RWPE1 (cell line): ENCODE results near the gene DGCR2.

ENCODE experiments used
- CTCF ChIA-PET: fragments of 350-600 bp; sonication (Branson Sonifier 250); formaldehyde crosslinking; extraction: SDS; loops from one replicate; lab custom pipeline; 2021; lab: Yijun Ruan, JAX
- POLR2A ChIA-PET: fragments of 400-600 bp; formaldehyde crosslinking; extraction: SDS; loops from one replicate; lab custom pipeline; 2020; ENCODE audit warnings: antibody characterized with exemption; ENCODE audit not compliant: low non-redundant PET; lab: Yijun Ruan, JAX
- DNase-seq: peaks from one replicate; pipeline ENCODE4 v3.0.0; 2012; ENCODE audit warnings: low spot score
- H3K27ac ChIP-seq: fragments of 450-650 bp; 2 replicates; pipeline ENCODE4 v1.5.1; 2017
- TF ChIP-seq, protein P1 (sequence below): fragments of 450-650 bp; conservative IDR thresholded peaks from 2 replicates; pipeline ENCODE4 v1.5.1; 2017; ENCODE audit warnings: low read depth, mild to moderate bottlenecking

DGCR2 gene

DNA sequence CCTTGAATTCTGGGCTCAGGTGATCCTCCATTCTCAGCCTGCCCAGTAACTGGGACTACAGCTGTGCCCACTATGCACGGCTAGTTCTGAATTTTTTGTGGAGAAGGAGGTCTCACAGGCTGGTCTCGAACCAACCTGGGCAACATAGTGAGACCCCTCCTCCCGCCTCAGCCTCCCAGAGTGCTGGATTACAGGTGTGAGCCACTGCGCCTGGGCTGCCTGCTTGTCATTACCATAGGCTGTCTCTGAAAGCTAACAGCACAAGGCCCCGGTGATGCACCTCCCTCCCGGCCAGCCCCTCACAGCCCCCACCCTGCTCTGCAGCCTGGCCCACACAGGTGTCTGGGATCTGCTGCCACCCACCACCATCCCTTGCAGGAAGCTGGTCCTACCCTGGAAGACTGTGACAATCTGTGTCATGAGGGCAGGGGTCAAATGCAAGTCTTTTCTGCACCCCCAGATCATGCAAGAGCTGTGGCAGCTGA, 82.4 kb downstream of the DGCR2 start:
- TF ChIP-seq, protein P1, sequence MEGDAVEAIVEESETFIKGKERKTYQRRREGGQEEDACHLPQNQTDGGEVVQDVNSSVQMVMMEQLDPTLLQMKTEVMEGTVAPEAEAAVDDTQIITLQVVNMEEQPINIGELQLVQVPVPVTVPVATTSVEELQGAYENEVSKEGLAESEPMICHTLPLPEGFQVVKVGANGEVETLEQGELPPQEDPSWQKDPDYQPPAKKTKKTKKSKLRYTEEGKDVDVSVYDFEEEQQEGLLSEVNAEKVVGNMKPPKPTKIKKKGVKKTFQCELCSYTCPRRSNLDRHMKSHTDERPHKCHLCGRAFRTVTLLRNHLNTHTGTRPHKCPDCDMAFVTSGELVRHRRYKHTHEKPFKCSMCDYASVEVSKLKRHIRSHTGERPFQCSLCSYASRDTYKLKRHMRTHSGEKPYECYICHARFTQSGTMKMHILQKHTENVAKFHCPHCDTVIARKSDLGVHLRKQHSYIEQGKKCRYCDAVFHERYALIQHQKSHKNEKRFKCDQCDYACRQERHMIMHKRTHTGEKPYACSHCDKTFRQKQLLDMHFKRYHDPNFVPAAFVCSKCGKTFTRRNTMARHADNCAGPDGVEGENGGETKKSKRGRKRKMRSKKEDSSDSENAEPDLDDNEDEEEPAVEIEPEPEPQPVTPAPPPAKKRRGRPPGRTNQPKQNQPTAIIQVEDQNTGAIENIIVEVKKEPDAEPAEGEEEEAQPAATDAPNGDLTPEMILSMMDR = no peak
- H3K27ac ChIP-seq = peak overlapping the region; percentile 5
- ChIA-PET CTCF (no interaction called here), POLR2A (no interaction called here)
- no peak for DNase-seq

GRCh38 chr22:19039448-19039780, 82.8 kb downstream of the DGCR2 start:
- no peak for DNase-seq
- TF ChIP-seq, protein P1 = no peak
- ChIA-PET CTCF (no interaction called here), POLR2A (no interaction called here)
- peak overlapping the region; percentile 5 for H3K27ac ChIP-seq

DNA sequence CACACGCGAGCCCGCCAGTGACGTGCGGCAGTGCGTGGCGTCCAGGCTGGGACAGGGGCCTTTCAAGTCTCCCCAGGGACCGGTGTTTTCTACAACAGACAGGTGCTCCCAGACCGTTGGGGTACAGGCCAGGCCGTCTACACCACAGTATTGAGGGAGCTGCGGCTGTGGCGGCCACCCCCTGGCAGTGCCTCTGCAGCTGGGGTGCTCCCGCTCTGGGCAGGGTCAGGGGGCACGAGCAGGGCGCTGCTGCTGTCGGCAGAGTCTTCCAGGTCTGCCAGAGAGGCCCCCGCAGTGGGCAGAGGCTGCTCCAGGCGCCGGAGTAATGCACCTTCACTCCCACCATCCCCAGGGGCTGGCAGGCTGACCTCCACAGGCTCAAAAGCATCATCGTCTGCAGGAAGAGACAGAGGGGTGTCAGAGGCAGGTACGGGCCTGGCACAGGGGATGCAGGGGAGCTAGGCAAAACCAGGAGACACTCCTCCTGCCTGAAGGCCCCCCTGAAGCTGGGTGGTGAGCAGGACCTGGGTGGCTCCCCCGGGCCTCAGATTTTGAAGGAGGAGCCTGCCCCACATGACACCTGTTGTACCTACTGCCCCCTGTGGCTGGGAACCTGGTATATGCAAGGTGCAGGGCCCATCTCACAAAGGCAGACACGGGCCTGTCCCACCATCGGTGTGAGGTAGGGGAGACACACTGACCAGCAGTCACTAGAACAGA, 83.3 kb downstream of the DGCR2 start:
- TF ChIP-seq, protein P1 = no peak
- DNase-seq = no peak
- peak overlapping the region; percentile 40 for H3K27ac ChIP-seq
- CTCF ChIA-PET = no interaction called here
- POLR2A ChIA-PET = no interaction called here

DNA sequence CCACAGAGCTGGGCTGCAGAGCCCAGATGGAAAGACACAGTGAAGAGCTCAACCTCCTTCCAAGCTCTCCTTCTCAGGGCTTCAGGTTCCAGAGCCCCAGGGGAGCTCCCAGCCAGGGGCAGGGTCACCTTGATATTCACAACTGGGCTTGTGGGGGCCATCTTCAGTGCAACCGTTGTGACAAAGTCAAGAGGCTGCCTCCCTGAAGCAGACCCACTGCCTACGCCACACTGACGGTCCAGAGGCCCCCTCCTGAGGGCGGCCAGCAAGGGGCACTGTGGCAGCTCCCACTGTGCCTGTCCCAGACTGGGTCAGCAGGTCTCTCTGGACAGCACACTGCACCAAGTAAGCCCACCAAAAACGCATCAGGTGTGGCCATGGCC, 84.1 kb downstream of the DGCR2 start:
- ChIA-PET CTCF (no interaction called here), POLR2A (no interaction called here)
- TF ChIP-seq, protein P1 = no peak
- peak overlapping the region; percentile 40 for H3K27ac ChIP-seq
- no peak for DNase-seq

DNA sequence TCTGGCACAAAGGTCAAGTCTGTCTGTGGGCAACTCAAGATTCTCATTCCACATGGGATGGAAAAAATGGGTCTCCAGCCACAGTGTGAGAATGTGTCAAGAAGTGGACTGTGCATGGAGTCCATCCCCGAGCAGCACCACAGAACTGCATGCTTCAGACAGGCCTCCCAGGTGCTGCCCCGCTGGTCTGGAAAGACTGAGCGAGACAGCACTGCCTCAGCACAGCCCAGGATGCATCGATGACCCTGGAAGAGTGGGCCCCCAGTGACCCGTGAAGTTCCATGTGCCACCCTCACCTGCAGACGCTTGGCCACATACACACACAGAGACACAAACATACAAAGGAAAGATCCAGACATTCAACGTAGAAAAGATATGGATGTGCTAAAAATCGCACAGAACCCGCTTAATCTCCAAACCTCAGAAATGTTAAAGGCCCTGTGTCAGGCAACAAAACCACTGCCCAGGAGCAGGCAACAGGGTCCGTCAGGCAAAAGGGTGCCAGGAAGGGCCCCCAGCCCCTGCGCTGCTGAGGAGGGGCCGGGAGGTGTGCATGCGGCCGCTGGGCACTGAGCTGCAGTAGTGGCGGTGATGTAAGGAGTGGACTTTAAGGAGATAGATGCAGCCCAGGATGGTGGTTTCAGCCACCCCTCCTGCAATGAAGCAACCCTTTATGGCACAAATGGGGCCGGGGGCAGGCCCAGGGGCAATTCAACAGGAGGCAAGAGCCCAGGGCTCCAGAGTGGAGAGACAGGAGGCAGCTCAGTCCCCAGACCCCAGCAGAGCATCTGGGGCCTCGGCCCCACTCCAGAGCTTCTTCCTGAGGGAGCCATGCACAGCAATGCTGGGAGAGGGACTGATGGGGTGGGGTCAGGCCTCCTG, 84.7 kb downstream of the DGCR2 start:
- TF ChIP-seq, protein P1 = no peak
- ChIA-PET CTCF (no interaction called here), POLR2A (no interaction called here)
- H3K27ac ChIP-seq = peak overlapping the region; percentile 40
- DNase-seq = no peak

DNA sequence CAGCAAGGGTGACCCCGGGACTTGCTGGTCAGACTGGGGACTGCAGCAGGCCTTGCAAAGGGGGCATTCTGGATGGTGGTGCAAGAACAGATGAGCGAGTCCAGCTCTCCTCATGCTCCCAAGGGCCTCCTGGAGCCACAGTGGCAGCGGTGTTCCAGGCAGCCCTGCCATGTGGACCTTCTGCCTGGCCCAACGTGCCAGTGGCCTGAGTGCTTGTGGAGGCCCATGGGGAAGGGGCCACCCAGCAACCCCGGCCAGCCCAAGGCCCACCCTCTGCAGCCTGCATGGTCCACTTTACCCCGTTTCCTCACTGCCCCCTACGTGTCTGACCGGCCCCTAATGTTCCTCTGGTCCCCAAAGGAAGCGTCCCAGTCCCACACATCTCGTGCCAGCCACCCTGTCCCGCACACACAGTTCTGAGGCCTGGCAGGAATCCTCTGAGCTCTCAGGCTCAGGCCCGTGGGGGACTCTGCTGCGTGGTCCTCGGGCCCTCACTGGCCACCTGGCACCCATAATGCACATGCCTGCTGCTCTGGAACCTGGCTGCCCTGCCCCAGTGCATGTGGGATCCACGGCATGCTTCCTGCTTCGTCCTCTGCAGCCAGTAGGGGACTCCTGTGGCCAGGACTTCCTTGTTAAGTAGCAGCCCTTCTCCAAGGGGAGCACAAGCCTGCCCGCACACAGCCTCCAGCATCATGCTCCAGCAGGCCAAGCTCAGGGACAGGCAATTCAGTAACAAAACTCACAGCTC, 85.5 kb downstream of the DGCR2 start:
- TF ChIP-seq, protein P1 = 0 out of 2 replicates have a peak, but pooled peaks have one; percentile 9
- no peak for DNase-seq
- POLR2A ChIA-PET = no interaction called here
- CTCF ChIA-PET = no interaction called here
- H3K27ac ChIP-seq = peak overlapping the region; percentile 40; the same call in 1 of the 2 replicates
